H9 (cell line): ENCODE results near the gene KCNA2. TPM values are rescaled to one million over a fixed set of nuclear protein-coding genes. Genes with fewer than 3 reads are reported as not detected.

Source experiments
- DNase-seq: peaks from one replicate; pipeline ENCODE4 v3.0.0-alpha.2; 2017
- H2AFZ ChIP-seq: one replicate; pipeline ENCODE4 v1.6.1; 2013; ENCODE audit warnings: mild to moderate bottlenecking, low read length, control low read depth, moderate library complexity
- H2AK5ac ChIP-seq: 2 replicates; pipeline ENCODE4 v1.6.1; 2013; ENCODE audit warnings: low read length, control low read depth, mixed read lengths; ENCODE audit not compliant: insufficient read length
- H2BK120ac ChIP-seq: one replicate; pipeline ENCODE4 v1.6.1; 2013; ENCODE audit warnings: low read depth, mild to moderate bottlenecking, low read length, control low read depth, inconsistent platforms; ENCODE audit not compliant: poor library complexity, severe bottlenecking
- H2BK12ac ChIP-seq: 2 replicates; pipeline ENCODE4 v1.6.1; 2013; ENCODE audit warnings: low read length, control low read depth, mixed read lengths, low read depth; ENCODE audit not compliant: insufficient read length
- H2BK15ac ChIP-seq: 2 replicates; pipeline ENCODE4 v1.6.1; 2013; ENCODE audit warnings: low read depth, low read length, control low read depth
- H2BK20ac ChIP-seq: one replicate; pipeline ENCODE4 v1.6.1; 2013; ENCODE audit warnings: low read depth, mild to moderate bottlenecking, low read length, control low read depth, inconsistent platforms; ENCODE audit not compliant: poor library complexity, severe bottlenecking
- H2BK5ac ChIP-seq: 2 replicates; pipeline ENCODE4 v1.6.1; 2013; ENCODE audit warnings: low read length, control low read depth, mixed read lengths; ENCODE audit not compliant: insufficient read length
- H3K14ac ChIP-seq: 2 replicates; pipeline ENCODE4 v1.6.1; 2013; ENCODE audit warnings: low read length, control low read depth; ENCODE audit not compliant: insufficient read depth
- H3K18ac ChIP-seq: 2 replicates; pipeline ENCODE4 v1.6.1; 2013; ENCODE audit warnings: low read depth, mild to moderate bottlenecking, mixed read lengths, low read length, control low read depth; ENCODE audit not compliant: insufficient read length
- H3K23ac ChIP-seq: 2 replicates; pipeline ENCODE4 v1.6.1; 2013; ENCODE audit warnings: low read length, control low read depth, mixed read lengths, low read depth; ENCODE audit not compliant: insufficient read length
- H3K23me2 ChIP-seq: 2 replicates; pipeline ENCODE4 v1.6.1; 2013; ENCODE audit warnings: low read depth, mild to moderate bottlenecking, mixed read lengths, low read length, control low read depth; ENCODE audit not compliant: insufficient read length, poor library complexity, severe bottlenecking
- H3K27ac ChIP-seq: 2 replicates; pipeline ENCODE4 v1.5.1; 2013; ENCODE audit warnings: low read length, control low read depth, mixed read lengths, low read depth; ENCODE audit not compliant: insufficient read length
- H3K27me3 ChIP-seq: 2 replicates; pipeline ENCODE4 v1.6.1; 2013; ENCODE audit warnings: low read length, control low read depth, inconsistent platforms; ENCODE audit not compliant: insufficient read depth
- H3K4ac ChIP-seq: 2 replicates; pipeline ENCODE4 v1.6.1; 2013; ENCODE audit warnings: low read depth, mild to moderate bottlenecking, control low read depth, inconsistent platforms, low read length, moderate library complexity
- H3K4me1 ChIP-seq: 2 replicates; pipeline ENCODE4 v1.6.1; 2013; ENCODE audit warnings: low read length, control low read depth, inconsistent platforms; ENCODE audit not compliant: insufficient read depth
- H3K4me2 ChIP-seq: 2 replicates; pipeline ENCODE4 v1.6.1; 2013; ENCODE audit warnings: low read length, control low read depth, mixed read lengths; ENCODE audit not compliant: insufficient read length, insufficient read depth
- H3K56ac ChIP-seq: 2 replicates; pipeline ENCODE4 v1.6.1; 2013; ENCODE audit warnings: low read depth, mild to moderate bottlenecking, mixed read lengths, low read length, control low read depth; ENCODE audit not compliant: insufficient read length
- H3K79me1 ChIP-seq: 2 replicates; pipeline ENCODE4 v1.6.1; 2013; ENCODE audit warnings: low read depth, mild to moderate bottlenecking, moderate library complexity, low read length, control low read depth, inconsistent platforms; ENCODE audit not compliant: insufficient read depth, poor library complexity, severe bottlenecking
- H3K79me2 ChIP-seq: 2 replicates; pipeline ENCODE4 v1.6.1; 2013; ENCODE audit warnings: low read length, control low read depth, inconsistent platforms; ENCODE audit not compliant: insufficient read depth
- H3K9ac ChIP-seq: 2 replicates; pipeline ENCODE4 v1.6.1; 2013; ENCODE audit warnings: low read length, control low read depth, mixed read lengths; ENCODE audit not compliant: insufficient read length; ENCODE audit errors: extremely low read depth
- H3K9me3 ChIP-seq: one replicate; pipeline ENCODE4 v1.6.1; 2013; ENCODE audit warnings: low read depth, low read length, inconsistent platforms; ENCODE audit not compliant: control insufficient read depth
- H3T11ph ChIP-seq: one replicate; pipeline ENCODE4 v1.6.1; 2013; ENCODE audit warnings: mild to moderate bottlenecking, low read length, control low read depth, inconsistent platforms
- H4K20me1 ChIP-seq: one replicate; pipeline ENCODE4 v1.6.1; 2013; ENCODE audit not compliant: control insufficient read depth, insufficient read length, insufficient read depth
- H4K5ac ChIP-seq: 2 replicates; pipeline ENCODE4 v1.6.1; 2013; ENCODE audit warnings: low read depth, mild to moderate bottlenecking, mixed read lengths, low read length, control low read depth; ENCODE audit not compliant: insufficient read length
- H4K8ac ChIP-seq: replicated peaks from 2 replicates; pipeline ENCODE4 v1.6.1; 2013; ENCODE audit warnings: low read length, control low read depth, mixed read lengths, low read depth; ENCODE audit not compliant: insufficient read length
- H4K91ac ChIP-seq: 2 replicates; pipeline ENCODE4 v1.6.1; 2013; ENCODE audit warnings: low read depth, mild to moderate bottlenecking, moderate library complexity, mixed read lengths, low read length, control low read depth; ENCODE audit not compliant: insufficient read length
- H3K27ac Mint-ChIP-seq, 3 experiments: 2 replicates in 2 of 3; 3 replicates in 1 of 3; pipeline ENCODE4 v1.8.0; 2020 to 2021; ENCODE audit warnings: mixed read lengths in 3 of 3, mild to moderate bottlenecking in 1 of 3, moderate library complexity in 1 of 3
- H3K27me3 Mint-ChIP-seq: 2 replicates; pipeline ENCODE4 v1.8.0; 2021; ENCODE audit warnings: low read depth, mild to moderate bottlenecking, moderate library complexity, mixed read lengths
- H3K36me3 Mint-ChIP-seq, 3 experiments: 2 replicates in 2 of 3; 3 replicates in 1 of 3; pipeline ENCODE4 v1.8.0; 2020 to 2021; ENCODE audit warnings: low read depth in 3 of 3, mixed read lengths in 3 of 3; ENCODE audit not compliant: insufficient read depth in 1 of 3
- H3K4me1 Mint-ChIP-seq, 2 experiments: 2 replicates each; pipeline ENCODE4 v1.8.0; 2020; ENCODE audit warnings: mixed read lengths in 2 of 2
- H3K4me3 Mint-ChIP-seq, 2 experiments: 2 replicates in 1 of 2; 3 replicates in 1 of 2; pipeline ENCODE4 v1.8.0; 2020 to 2021; ENCODE audit warnings: mild to moderate bottlenecking in 2 of 2, mixed read lengths in 2 of 2, moderate library complexity in 1 of 2
- H3K9me3 Mint-ChIP-seq, 2 experiments: 2 replicates in 1 of 2; 3 replicates in 1 of 2; pipeline ENCODE4 v1.8.0; 2020; ENCODE audit warnings: mild to moderate bottlenecking in 2 of 2, mixed read lengths in 2 of 2, moderate library complexity in 1 of 2
- WGBS: extraction: QIAGEN DNeasy Blood & Tissue Kit; methylation state at CpG from one replicate; pipeline ENCODE4 v1.1.7; 2013; ENCODE audit warnings: missing lambda C conversion rate, low lambda C conversion rate, mixed read lengths; ENCODE audit not compliant: insufficient read length; ENCODE audit errors: extremely low coverage; 5-methylcytosine and 5-hydroxymethylcytosine counted together
- total RNA-seq: library from RNA; stranded (reverse); gene quantifications from 2 replicates; pipeline ENCODE4 v1.2.1, GENCODE V29; 2021
- TF ChIP-seq, protein P1 (sequence below): fragments of 200-600 bp; sonication (generic); conservative IDR thresholded peaks from 3 replicates; pipeline ENCODE4 v1.8.0; 2021; ENCODE audit warnings: antibody characterized with exemption, mild to moderate bottlenecking

The KCNA2 gene
- total RNA-seq, 1 experiment from 2014 or later: 0.33 TPM

DNA sequence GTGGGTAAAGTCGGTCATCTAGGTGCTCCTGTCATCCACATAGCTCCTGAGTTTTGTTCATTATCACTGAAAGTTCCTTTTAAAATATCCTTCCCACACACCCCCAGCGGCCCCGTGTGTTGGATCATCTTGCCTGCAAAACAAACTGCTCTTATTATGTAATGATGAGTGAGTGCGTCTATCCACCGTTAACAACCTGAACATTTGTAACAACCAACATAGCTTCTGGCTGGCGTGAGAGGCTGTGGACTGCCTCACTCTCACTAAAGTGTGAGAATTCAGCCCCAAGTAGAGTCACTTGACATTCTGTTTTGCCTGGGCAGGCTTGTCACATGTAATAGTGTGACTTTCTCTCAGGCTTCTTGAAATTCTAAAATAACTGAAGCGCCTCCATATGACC, 14.5 kb upstream of the KCNA2 start:
- Mint-ChIP-seq H3K9me3 (no peaks in the 10 kb centered on the region), H3K4me1 (peaks cover 8 to 12% of the 10 kb centered on the region in 2 experiments), H3K36me3 (no peaks in the 10 kb centered on the region), H3K27ac (no peak overlapping the region), H3K4me3 (no peak overlapping the region), H3K27me3 (peaks cover 83% of the 10 kb centered on the region)
- no peak overlapping the region for H2BK5ac ChIP-seq
- no peak overlapping the region for H2BK12ac ChIP-seq
- no peak overlapping the region for H3K4ac ChIP-seq
- H3K23me2 ChIP-seq: no peaks in the 10 kb centered on the region
- TF ChIP-seq, protein P1, sequence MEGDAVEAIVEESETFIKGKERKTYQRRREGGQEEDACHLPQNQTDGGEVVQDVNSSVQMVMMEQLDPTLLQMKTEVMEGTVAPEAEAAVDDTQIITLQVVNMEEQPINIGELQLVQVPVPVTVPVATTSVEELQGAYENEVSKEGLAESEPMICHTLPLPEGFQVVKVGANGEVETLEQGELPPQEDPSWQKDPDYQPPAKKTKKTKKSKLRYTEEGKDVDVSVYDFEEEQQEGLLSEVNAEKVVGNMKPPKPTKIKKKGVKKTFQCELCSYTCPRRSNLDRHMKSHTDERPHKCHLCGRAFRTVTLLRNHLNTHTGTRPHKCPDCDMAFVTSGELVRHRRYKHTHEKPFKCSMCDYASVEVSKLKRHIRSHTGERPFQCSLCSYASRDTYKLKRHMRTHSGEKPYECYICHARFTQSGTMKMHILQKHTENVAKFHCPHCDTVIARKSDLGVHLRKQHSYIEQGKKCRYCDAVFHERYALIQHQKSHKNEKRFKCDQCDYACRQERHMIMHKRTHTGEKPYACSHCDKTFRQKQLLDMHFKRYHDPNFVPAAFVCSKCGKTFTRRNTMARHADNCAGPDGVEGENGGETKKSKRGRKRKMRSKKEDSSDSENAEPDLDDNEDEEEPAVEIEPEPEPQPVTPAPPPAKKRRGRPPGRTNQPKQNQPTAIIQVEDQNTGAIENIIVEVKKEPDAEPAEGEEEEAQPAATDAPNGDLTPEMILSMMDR: no peak
- H3K79me2 ChIP-seq: no peaks in the 10 kb centered on the region
- no peak overlapping the region for H4K5ac ChIP-seq
- no peak overlapping the region for H3K27ac ChIP-seq
- no peak overlapping the region for H2BK15ac ChIP-seq
- no peak overlapping the region for H2AFZ ChIP-seq
- H3K18ac ChIP-seq: no peak overlapping the region
- no peak overlapping the region for H2BK20ac ChIP-seq
- H2BK120ac ChIP-seq: no peak overlapping the region
- no peak for DNase-seq
- H3K4me2 ChIP-seq: no peak overlapping the region
- no peak overlapping the region for H3K14ac ChIP-seq
- no peak overlapping the region for H3K9ac ChIP-seq
- H3K56ac ChIP-seq: no peak overlapping the region
- no peak overlapping the region for H2AK5ac ChIP-seq
- H3K4me1 ChIP-seq: no peaks in the 10 kb centered on the region
- H4K20me1 ChIP-seq: no peaks in the 10 kb centered on the region
- H3K79me1 ChIP-seq: no peaks in the 10 kb centered on the region
- WGBS: no CpG with 5 or more reads among the region's 7 CpGs
- H3K27me3 ChIP-seq: peaks cover 3% of the 10 kb centered on the region; the same call in 1 of the 2 replicates
- H4K8ac ChIP-seq: no peak overlapping the region
- H3T11ph ChIP-seq: no peak overlapping the region
- no peaks in the 10 kb centered on the region for H3K9me3 ChIP-seq
- H3K23ac ChIP-seq: no peak overlapping the region
- no peak overlapping the region for H4K91ac ChIP-seq
